Measurements from ENCODE around the gene SHF. TPM values are rescaled to one million over a fixed set of nuclear protein-coding genes. Genes with fewer than 3 reads are reported as not detected.
"Not testable (repeated sequence)": the region's sequence is repeated elsewhere in the genome, so short reads cannot be mapped to it uniquely, and the experiment has no call there.

SHF gene
- total RNA-seq, 2 donors from 2014 or later, result 15.1 to 18.7 TPM

GRCh38 chr15:45138814-45139765, 48.7 kb downstream of the SHF start:
- no peak for TF ChIP-seq CTCF (IDR thresholded peaks at IDR 0.05)
- no peak for DNase-seq (ENCODE audit: low spot score)
- peaks cover 10% of the 10 kb centered on the region for H3K27me3 ChIP-seq (replicated peaks; ENCODE audit: insufficient read depth)
- H3K27ac ChIP-seq, result no peak overlapping the region
- peaks cover 0 to 7% of the 10 kb centered on the region in 2 donors for H3K4me1 ChIP-seq (ENCODE audit: control insufficient read depth in 1 of 2, low read depth in 2 of 2)
- ATAC-seq (ENCODE audit: insufficient number of reproducible peaks, low FRiP score, low read depth), result no peak
- H3K4me3 ChIP-seq, result no peak overlapping the region
- no peaks in the 10 kb centered on the region for H3K36me3 ChIP-seq
- no peaks in the 10 kb centered on the region for H3K9me3 ChIP-seq

GRCh38 chr15:45137703-45138102, 50.1 kb downstream of the SHF start:
- no peak for DNase-seq (ENCODE audit: low spot score)

GRCh38 chr15:45136378-45136764, 51.4 kb downstream of the SHF start:
- no peak for TF ChIP-seq CTCF (IDR thresholded peaks at IDR 0.05)
- no peak for DNase-seq (ENCODE audit: low spot score)

More at GRCh38 chr15:45137703-45138102, 50.1 kb downstream of the SHF start:
- ATAC-seq (ENCODE audit: insufficient number of reproducible peaks, low FRiP score, low read depth), result no peak
- no peak overlapping the region for H3K4me3 ChIP-seq
- no peak overlapping the region for H3K27ac ChIP-seq
- peaks cover 10% of the 10 kb centered on the region for H3K27me3 ChIP-seq (replicated peaks; ENCODE audit: insufficient read depth)
- no peaks in the 10 kb centered on the region for H3K9me3 ChIP-seq
- TF ChIP-seq CTCF (IDR thresholded peaks at IDR 0.05), result no peak
- H3K36me3 ChIP-seq, result no peaks in the 10 kb centered on the region
- peaks cover 0 to 7% of the 10 kb centered on the region in 2 donors for H3K4me1 ChIP-seq (ENCODE audit: control insufficient read depth in 1 of 2, low read depth in 2 of 2)

GRCh38 chr15:45135705-45136377, 51.9 kb downstream of the SHF start:
- H3K4me3 ChIP-seq; H3K27ac ChIP-seq; H3K4me1 ChIP-seq (ENCODE audit: control insufficient read depth in 1 of 2, low read depth in 2 of 2); H3K27me3 ChIP-seq (replicated peaks; ENCODE audit: insufficient read depth); H3K9me3 ChIP-seq; DNase-seq (ENCODE audit: low spot score); H3K36me3 ChIP-seq; ATAC-seq (ENCODE audit: insufficient number of reproducible peaks, low FRiP score, low read depth): not testable (repeated sequence)

More at GRCh38 chr15:45136378-45136764, 51.4 kb downstream of the SHF start:
- H3K9me3 ChIP-seq, result no peaks in the 10 kb centered on the region
- peaks cover 0 to 7% of the 10 kb centered on the region in 2 donors for H3K4me1 ChIP-seq (ENCODE audit: control insufficient read depth in 1 of 2, low read depth in 2 of 2)
- no peak for ATAC-seq (ENCODE audit: insufficient number of reproducible peaks, low FRiP score, low read depth)
- H3K27ac ChIP-seq, result no peak overlapping the region
- H3K27me3 ChIP-seq (replicated peaks; ENCODE audit: insufficient read depth), result peaks cover 10% of the 10 kb centered on the region
- no peak overlapping the region for H3K4me3 ChIP-seq
- H3K36me3 ChIP-seq, result no peaks in the 10 kb centered on the region

- Histone ChIP-seq H3K36me3 (no peaks in the 10 kb centered on the region), H3K9me3 (no peaks in the 10 kb centered on the region), H3K27ac (no peak overlapping the region), H3K4me1 (ENCODE audit: control insufficient read depth in 1 of 2, low read depth in 2 of 2) (peaks cover 0 to 12% of the 10 kb centered on the region in 2 donors), H3K4me3 (peak overlapping the region; percentile 51), H3K27me3 (replicated peaks; ENCODE audit: insufficient read depth) (peaks cover 10% of the 10 kb centered on the region)
- ATAC-seq (ENCODE audit: insufficient number of reproducible peaks, low FRiP score, low read depth) (no peak), DNase-seq (ENCODE audit: low spot score) (no peak)
- no peak for TF ChIP-seq CTCF (IDR thresholded peaks at IDR 0.05)
Observed at GRCh38 chr15:45134682-45135604, 52.8 kb downstream of the SHF start.

Measured in thoracic aorta (tissue), 2 donors.